ENCODE data around the gene LRP5. TPM values are rescaled to one million over a fixed set of nuclear protein-coding genes. Genes with fewer than 3 reads are reported as not detected.
"Not testable (repeated sequence)": the region's sequence is repeated elsewhere in the genome, so short reads cannot be mapped to it uniquely, and the experiment has no call there.

LRP5 gene
- total RNA-seq, 2 experiments from 2014 or later, result 2.0 to 2.9 TPM

GRCh38 chr11:68282861-68283230, 29.5 kb upstream of the LRP5 start:
- ChIA-PET POLR2A (interaction anchor here (1.2 kb wide), 1 partner anchor 10 kb away, joined by 4 read pairs; the partner anchor contains the start of gene C11orf24), CTCF (no interaction called here)
- no peak overlapping the region for H3K4me3 ChIP-seq (ENCODE audit: low read length)
- no peak overlapping the region for H3K27ac Mint-ChIP-seq
- ATAC-seq (ENCODE audit: poor library complexity) (no peak), DNase-seq (no peak)
- intact Hi-C loops (cut with DNase I, micrococcal nuclease), result no loop called here
- peaks cover 20% of the 10 kb centered on the region for H3K4me1 Mint-ChIP-seq (ENCODE audit: low read depth)
- H3K27me3 ChIP-seq (ENCODE audit: control insufficient read depth in 1 of 2, insufficient read depth in 2 of 2, low read length in 2 of 2), result peaks cover 0 to 2% of the 10 kb centered on the region in 2 experiments
- H3K36me3 Mint-ChIP-seq (ENCODE audit: low read depth), result no peaks in the 10 kb centered on the region
- H3K4me3 Mint-ChIP-seq, result peak overlapping the region; percentile 44
- no peaks in the 10 kb centered on the region for H3K9me3 ChIP-seq (ENCODE audit: control insufficient read depth in 1 of 2, insufficient read depth in 1 of 2, low read length in 2 of 2)
- H3K9me3 Mint-ChIP-seq, result no peaks in the 10 kb centered on the region
- TF ChIP-seq CTCF (IDR thresholded peaks at IDR 0.05), result no peak
- H3K4me1 ChIP-seq (ENCODE audit: insufficient read depth, low read length), result peaks cover 12% of the 10 kb centered on the region
- H3K36me3 ChIP-seq (ENCODE audit: insufficient read depth, low read length), result no peaks in the 10 kb centered on the region
- peaks cover 8% of the 10 kb centered on the region for H3K27me3 Mint-ChIP-seq
- no peak overlapping the region for H3K27ac ChIP-seq (ENCODE audit: low read depth in 1 of 2, low read length in 2 of 2)

GRCh38 chr11:68284588-68284987, 27.8 kb upstream of the LRP5 start:
- H3K36me3 Mint-ChIP-seq (ENCODE audit: low read depth); H3K4me3 ChIP-seq (ENCODE audit: low read length); intact Hi-C loops (cut with DNase I, micrococcal nuclease); H3K36me3 ChIP-seq (ENCODE audit: insufficient read depth, low read length); H3K27ac Mint-ChIP-seq; CTCF ChIA-PET; ATAC-seq (ENCODE audit: poor library complexity); H3K27me3 Mint-ChIP-seq; H3K9me3 ChIP-seq (ENCODE audit: control insufficient read depth in 1 of 2, insufficient read depth in 1 of 2, low read length in 2 of 2); H3K4me3 Mint-ChIP-seq; H3K27me3 ChIP-seq (ENCODE audit: control insufficient read depth in 1 of 2, insufficient read depth in 2 of 2, low read length in 2 of 2); H3K27ac ChIP-seq (ENCODE audit: low read depth in 1 of 2, low read length in 2 of 2); H3K9me3 Mint-ChIP-seq; DNase-seq: not testable (repeated sequence)
- H3K4me1 Mint-ChIP-seq (ENCODE audit: low read depth), result peaks cover 20% of the 10 kb centered on the region
- peaks cover 12% of the 10 kb centered on the region for H3K4me1 ChIP-seq (ENCODE audit: insufficient read depth, low read length)
- POLR2A ChIA-PET, result interaction anchor here (1.1 kb wide), 1 partner anchor 13 kb away, joined by 4 read pairs; the partner anchor contains the start of gene C11orf24

- ChIA-PET POLR2A (no interaction called here), CTCF (interaction anchor here (1.2 kb wide), 1 partner anchor 10 kb away, joined by 3 read pairs; no protein-coding TSS in a partner anchor)
- no peak for ATAC-seq (ENCODE audit: poor library complexity)
- Mint-ChIP-seq H3K27ac (no peak overlapping the region), H3K36me3 (ENCODE audit: low read depth) (no peaks in the 10 kb centered on the region), H3K4me1 (ENCODE audit: low read depth) (peaks cover 12% of the 10 kb centered on the region), H3K9me3 (no peaks in the 10 kb centered on the region), H3K4me3 (no peak overlapping the region), H3K27me3 (peaks cover 8% of the 10 kb centered on the region)
- H3K9me3 ChIP-seq (ENCODE audit: control insufficient read depth in 1 of 2, insufficient read depth in 1 of 2, low read length in 2 of 2), result no peaks in the 10 kb centered on the region
- no peak for DNase-seq
- H3K4me3 ChIP-seq (ENCODE audit: low read length), result no peak overlapping the region
- TF ChIP-seq CTCF (IDR thresholded peaks at IDR 0.05), result no peak
- intact Hi-C loops (cut with DNase I, micrococcal nuclease), result no loop called here
- H3K27ac ChIP-seq (ENCODE audit: low read depth in 1 of 2, low read length in 2 of 2), result no peak overlapping the region
- H3K27me3 ChIP-seq (ENCODE audit: control insufficient read depth in 1 of 2, insufficient read depth in 2 of 2, low read length in 2 of 2), result peaks cover 0 to 2% of the 10 kb centered on the region in 2 experiments
- peaks cover 7% of the 10 kb centered on the region for H3K4me1 ChIP-seq (ENCODE audit: insufficient read depth, low read length)
- no peaks in the 10 kb centered on the region for H3K36me3 ChIP-seq (ENCODE audit: insufficient read depth, low read length)
These were observed 25.0 kb upstream of the LRP5 start for GRCh38 chr11:68287419-68287818.

- Mint-ChIP-seq H3K9me3 (no peaks in the 10 kb centered on the region), H3K4me1 (ENCODE audit: low read depth) (peaks cover 3% of the 10 kb centered on the region), H3K27ac (no peak overlapping the region), H3K4me3 (no peak overlapping the region), H3K27me3 (peaks cover 4% of the 10 kb centered on the region), H3K36me3 (ENCODE audit: low read depth) (no peaks in the 10 kb centered on the region)
- ChIA-PET POLR2A (interaction anchor here (1.1 kb wide), 1 partner anchor 18 kb away, joined by 3 read pairs; the partner anchor contains the start of gene C11orf24), CTCF (interaction anchor here (1.8 kb wide), 1 partner anchor 32 kb away, joined by 5 read pairs; no protein-coding TSS in a partner anchor)
- intact Hi-C loops (cut with DNase I, micrococcal nuclease), result no loop called here
- Histone ChIP-seq H3K4me1 (ENCODE audit: insufficient read depth, low read length) (no peaks in the 10 kb centered on the region), H3K36me3 (ENCODE audit: insufficient read depth, low read length) (no peaks in the 10 kb centered on the region), H3K9me3 (ENCODE audit: control insufficient read depth in 1 of 2, insufficient read depth in 1 of 2, low read length in 2 of 2) (no peaks in the 10 kb centered on the region), H3K27me3 (ENCODE audit: control insufficient read depth in 1 of 2, insufficient read depth in 2 of 2, low read length in 2 of 2) (no peaks in the 10 kb centered on the region), H3K27ac (ENCODE audit: low read depth in 1 of 2, low read length in 2 of 2) (no peak overlapping the region), H3K4me3 (ENCODE audit: low read length) (no peak overlapping the region)
- TF ChIP-seq CTCF (IDR thresholded peaks at IDR 0.05), result no peak
- DNase-seq (no peak), ATAC-seq (ENCODE audit: poor library complexity) (no peak)
These were observed 22.9 kb upstream of the LRP5 start for GRCh38 chr11:68289456-68289855.
